K562 (cell line): ENCODE measurements around the gene TGFBR1. TPM values are rescaled to one million over a fixed set of nuclear protein-coding genes. Genes with fewer than 3 reads are reported as not detected.
A peak's percentile ranks its signal among the peaks of the same experiment; 100 is the strongest.

Experiments used
- ATAC-seq: fragments of 200-7000 bp; cut with Tn5 transposase; 3 replicates; pipeline ENCODE4 v1.9.1; 2020; ENCODE audit warnings: moderate library complexity
- BruUV-seq: library from RNA; stranded (reverse); fragments of 400-500 nt; replicated peaks from 2 replicates; lab custom pipeline; 2021; lab: Mats Ljungman, UMichigan
- CTCF ChIA-PET: fragments of 300-600 bp; formaldehyde crosslinking; extraction: SDS; loops from one replicate; lab custom pipeline; 2021; ENCODE audit warnings: low intra/inter-chr PET ratio; lab: Yijun Ruan, JAX
- POLR2A ChIA-PET: fragments of 300-600, 350-650 bp; sonication (Branson Sonifier 250); formaldehyde crosslinking; extraction: SDS; loops from one replicate; lab custom pipeline; 2021; ENCODE audit warnings: antibody characterized with exemption, inconsistent platforms; lab: Yijun Ruan, JAX
- DNase-seq, 4 experiments: peaks; one replicate each; pipeline versions ENCODE4 v3.0.0 to v3.0.0-alpha.2; 2011 to 2018; ENCODE audit warnings: low spot score in 3 of 4, mixed read lengths in 3 of 4; ENCODE audit errors: extremely low read depth in 1 of 4
- FAIRE-seq: peaks from 2 replicates; lab custom pipeline; 2011; peaks lifted over from hg19 to GRCh38; lab: Jason Lieb, UNC
- H2AFZ ChIP-seq: 2 replicates; pipeline ENCODE4 v1.6.0; 2011; ENCODE audit warnings: low read depth, low read length, control low read depth, inconsistent platforms
- H3K27ac ChIP-seq: fragments of 200-600 bp; 3 replicates; pipeline ENCODE4 v1.8.0; 2011; ENCODE audit warnings: low read depth, mild to moderate bottlenecking, control low read depth, inconsistent platforms, low read length, moderate library complexity, mixed read lengths; ENCODE audit errors: extremely low read depth
- H3K27me3 ChIP-seq, 2 experiments: fragments of 300-600 bp in 1 of 2; 2 replicates in 1 of 2; 3 replicates in 1 of 2; pipeline versions ENCODE4 v1.6.0 to v1.8.0; 2011; ENCODE audit warnings: inconsistent platforms in 2 of 2, low read length in 2 of 2, mild to moderate bottlenecking in 1 of 2, mixed read lengths in 1 of 2, moderate library complexity in 1 of 2; ENCODE audit not compliant: control insufficient read depth in 2 of 2, insufficient read depth in 2 of 2
- H3K36me3 ChIP-seq: fragments of 300-600 bp; 3 replicates; pipeline ENCODE4 v1.8.0; 2011; ENCODE audit warnings: mild to moderate bottlenecking, low read length, inconsistent platforms; ENCODE audit not compliant: control insufficient read depth, insufficient read depth
- H3K4me1 ChIP-seq, 2 experiments: fragments of 200-600 bp in 1 of 2; replicated peaks in 1 of 2; 2 replicates in 1 of 2; 3 replicates in 1 of 2; pipeline versions ENCODE4 v1.5.1 to v1.8.0; 2011; ENCODE audit warnings: inconsistent platforms in 2 of 2, low read length in 2 of 2, mild to moderate bottlenecking in 1 of 2, mixed read lengths in 1 of 2, moderate library complexity in 1 of 2; ENCODE audit not compliant: control insufficient read depth in 2 of 2, insufficient read depth in 2 of 2
- H3K4me2 ChIP-seq: 2 replicates; pipeline ENCODE4 v1.6.1; 2011; ENCODE audit warnings: low read length, control low read depth, inconsistent platforms, mixed read lengths; ENCODE audit not compliant: insufficient read depth
- H3K4me3 ChIP-seq: fragments of 200-600 bp; sonication (generic), shearing (Covaris generic); 2 replicates; pipeline ENCODE4 v1.5.1; 2016; ENCODE audit warnings: control low read depth, inconsistent platforms
- H3K79me2 ChIP-seq: fragments of 200-600 bp; 3 replicates; pipeline ENCODE4 v1.8.0; 2011; ENCODE audit warnings: low read length, inconsistent platforms; ENCODE audit not compliant: control insufficient read depth, insufficient read depth
- H3K9ac ChIP-seq, 2 experiments: 2 replicates each; pipeline versions ENCODE4 v1.6.0 to v1.6.1; 2011; ENCODE audit warnings: low read depth in 2 of 2, low read length in 2 of 2, control low read depth in 1 of 2, inconsistent platforms in 1 of 2, mild to moderate bottlenecking in 1 of 2, mixed read lengths in 1 of 2; ENCODE audit not compliant: insufficient read depth in 1 of 2
- H3K9me1 ChIP-seq: one replicate; pipeline ENCODE4 v1.6.0; 2011; ENCODE audit warnings: inconsistent platforms, mild to moderate bottlenecking, low read length, moderate library complexity; ENCODE audit not compliant: control insufficient read depth, insufficient read depth
- H3K9me3 ChIP-seq: replicated peaks from 2 replicates; pipeline ENCODE4 v1.5.1; 2011; ENCODE audit warnings: low read depth, low read length, inconsistent platforms; ENCODE audit not compliant: control insufficient read depth, insufficient read depth
- H4K20me1 ChIP-seq: replicated peaks from 2 replicates; pipeline ENCODE4 v1.6.1; 2011; ENCODE audit warnings: low read length, inconsistent platforms, mixed read lengths; ENCODE audit not compliant: control insufficient read depth, insufficient read depth
- RB1 ChIP-seq: fragments of 450-650 bp; IDR thresholded peaks from 2 replicates; pipeline ENCODE4 v1.6.1; 2017; ENCODE audit warnings: low read depth, mild to moderate bottlenecking
- SNRNP70 ChIP-seq: fragments of 200-400 bp; formaldehyde crosslinking; optimal IDR thresholded peaks from 2 replicates; pipeline ENCODE3; 2017; ENCODE audit warnings: low read depth, low read length
- ZNF197 ChIP-seq: fragments of 200-800 bp; sonication (Bioruptor generic); IDR thresholded peaks from 2 replicates; pipeline ENCODE4 v1.6.1; 2016; ENCODE audit warnings: low read depth, missing genetic modification characterization, missing compliant biosample characterization
- ZNF282 ChIP-seq: sonication (generic); formaldehyde crosslinking; IDR thresholded peaks from 2 replicates; pipeline ENCODE4 v1.8.1; 2023; ENCODE audit warnings: missing genetic modification reagents
- ZNF561 ChIP-seq: fragments of 450-650 bp; formaldehyde crosslinking; conservative IDR thresholded peaks from 2 replicates; pipeline ENCODE4 v1.4.0; 2020; ENCODE audit warnings: mild to moderate bottlenecking, moderate library complexity
- WGBS: fragments of 100-300 bp; shearing (Covaris generic); methylation state at CpG from one replicate; pipeline ENCODE4 v1.1.6; 2016; ENCODE audit warnings: low coverage, mixed read lengths; ENCODE audit not compliant: insufficient coverage; ENCODE audit errors: missing lambda C conversion rate; 5-methylcytosine and 5-hydroxymethylcytosine counted together
- in situ Hi-C: fragments of 300-500 bp; cut with MboI; formaldehyde crosslinking; loops from 4 replicates; pipeline ENCODE4 v1.15.0; 2018; ENCODE audit warnings: inconsistent platforms, mixed read lengths
- intact Hi-C: fragments of 100-400 bp; cut with micrococcal nuclease; formaldehyde crosslinking; loops from 2 replicates; pipeline ENCODE4 v1.14.2; 2022
- polyA plus RNA-seq, 8 experiments: library from polyadenylated mRNA; depleted of rRNA in 4 of 8; stranded (reverse) in 5 of 8; unstranded in 3 of 8; fragments of >200 nt; fragmentation: Nextera tagmentation in 2 of 8; fragmentation: Illumina TruSeq in 1 of 8; extraction: Ambion mirVana in 2 of 8; extraction: Trizol in 1 of 8; gene quantifications; 2 replicates each; pipeline versions ENCODE4 v1.2.1 to v1.2.3, GENCODE V29; 2011 to 2014; ENCODE audit warnings: inconsistent platforms in 1 of 8, missing spikeins in 1 of 8
- total RNA-seq, 7 experiments: library from RNA; depleted of rRNA in 6 of 7; stranded (reverse); fragments of >200 nt in 6 of 7; fragmentation: Illumina TruSeq in 2 of 7; extraction: Trizol in 2 of 7; gene quantifications; 2 replicates each; pipeline versions ENCODE4 v1.2.1 to v1.2.3, GENCODE V29; 2011 to 2021; ENCODE audit warnings: low replicate concordance in 1 of 7
- TF ChIP-seq, protein P1 (sequence below): sonication (generic); formaldehyde crosslinking; IDR thresholded peaks from 2 replicates; pipeline ENCODE4 v1.8.1; 2022; ENCODE audit warnings: missing genetic modification reagents
- TF ChIP-seq, protein P2 (sequence below): fragments of 200-800 bp; sonication (Bioruptor generic); IDR thresholded peaks from 2 replicates; pipeline ENCODE4 v1.6.1; 2017; ENCODE audit warnings: missing genetic modification characterization, missing compliant biosample characterization

TGFBR1 gene
- total and polyA plus RNA-seq, 9 of the 15 experiments (the other 6 are each of a cell fraction or from before 2014, with no cell fraction given), result 15.5 to 62.4 (median 42.7) TPM

DNA sequence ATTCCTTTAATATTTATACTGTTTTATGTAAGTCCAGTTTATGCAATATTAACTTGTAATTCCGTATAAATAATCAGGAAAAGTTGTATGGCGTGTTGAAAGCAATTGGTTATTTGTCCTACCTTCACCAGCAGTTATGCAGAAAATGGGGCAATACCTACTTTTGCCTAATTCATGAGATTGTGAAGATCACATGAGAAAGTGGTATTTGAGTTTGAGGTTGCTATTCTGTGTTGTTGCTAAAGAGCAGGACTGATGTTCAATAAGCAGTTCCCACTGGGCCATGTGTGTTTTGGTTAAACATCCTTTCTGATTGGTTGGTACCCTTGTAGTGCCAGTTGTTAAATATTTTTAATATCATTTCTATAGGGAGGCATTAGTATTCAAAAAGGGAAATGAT lies 3.2 kb downstream of the TGFBR1 start:
- BruUV-seq, result no TSS peak
- Histone ChIP-seq H3K4me2 (peak overlapping the region; percentile 90; the same call in 1 of the 2 replicates), H2AFZ (no peak overlapping the region), H4K20me1 (0 out of 2 replicates have a peak, but pooled peaks cover 12% of the 10 kb centered on the region), H3K36me3 (peaks cover 21% of the 10 kb centered on the region; the same call in 1 of the 3 replicates), H3K9me3 (no peaks in the 10 kb centered on the region), H3K79me2 (peaks cover 77% of the 10 kb centered on the region), H3K9ac (peak overlapping the region in 1 of 2 experiments; percentile 71; a peak in 1 of 4 replicates), H3K27ac (no peak overlapping the region), H3K9me1 (no peaks in the 10 kb centered on the region), H3K27me3 (no peaks in the 10 kb centered on the region), H3K4me1 (peaks cover 22 to 55% of the 10 kb centered on the region in 2 experiments; a peak in 4 of 5 replicates), H3K4me3 (no peak overlapping the region)
- FAIRE-seq, result no peak
- in situ Hi-C loops (no loop called here), intact Hi-C loops (loop anchor here (5.0 kb wide), 1 partner anchor 51 kb away; no protein-coding TSS in a partner anchor)
- 52% methylated on average over 2 of the region's 2 CpGs for WGBS
- no peak for ATAC-seq
- TF ChIP-seq, protein P1, sequence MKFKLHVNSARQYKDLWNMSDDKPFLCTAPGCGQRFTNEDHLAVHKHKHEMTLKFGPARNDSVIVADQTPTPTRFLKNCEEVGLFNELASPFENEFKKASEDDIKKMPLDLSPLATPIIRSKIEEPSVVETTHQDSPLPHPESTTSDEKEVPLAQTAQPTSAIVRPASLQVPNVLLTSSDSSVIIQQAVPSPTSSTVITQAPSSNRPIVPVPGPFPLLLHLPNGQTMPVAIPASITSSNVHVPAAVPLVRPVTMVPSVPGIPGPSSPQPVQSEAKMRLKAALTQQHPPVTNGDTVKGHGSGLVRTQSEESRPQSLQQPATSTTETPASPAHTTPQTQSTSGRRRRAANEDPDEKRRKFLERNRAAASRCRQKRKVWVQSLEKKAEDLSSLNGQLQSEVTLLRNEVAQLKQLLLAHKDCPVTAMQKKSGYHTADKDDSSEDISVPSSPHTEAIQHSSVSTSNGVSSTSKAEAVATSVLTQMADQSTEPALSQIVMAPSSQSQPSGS (CRISPR knock-in tag), result no peak
- no peak for TF ChIP-seq ZNF282 (CRISPR knock-in tag)
- TF ChIP-seq, protein P2, sequence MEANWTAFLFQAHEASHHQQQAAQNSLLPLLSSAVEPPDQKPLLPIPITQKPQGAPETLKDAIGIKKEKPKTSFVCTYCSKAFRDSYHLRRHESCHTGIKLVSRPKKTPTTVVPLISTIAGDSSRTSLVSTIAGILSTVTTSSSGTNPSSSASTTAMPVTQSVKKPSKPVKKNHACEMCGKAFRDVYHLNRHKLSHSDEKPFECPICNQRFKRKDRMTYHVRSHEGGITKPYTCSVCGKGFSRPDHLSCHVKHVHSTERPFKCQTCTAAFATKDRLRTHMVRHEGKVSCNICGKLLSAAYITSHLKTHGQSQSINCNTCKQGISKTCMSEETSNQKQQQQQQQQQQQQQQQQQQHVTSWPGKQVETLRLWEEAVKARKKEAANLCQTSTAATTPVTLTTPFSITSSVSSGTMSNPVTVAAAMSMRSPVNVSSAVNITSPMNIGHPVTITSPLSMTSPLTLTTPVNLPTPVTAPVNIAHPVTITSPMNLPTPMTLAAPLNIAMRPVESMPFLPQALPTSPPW (CRISPR knock-in tag), result no peak
- TF ChIP-seq RB1, result no peak
- no peak for TF ChIP-seq ZNF197 (CRISPR knock-in tag)
- TF ChIP-seq ZNF561 (CRISPR knock-in tag), result no peak
- TF ChIP-seq SNRNP70, result no peak
- no peak for DNase-seq
- CTCF ChIA-PET, result no interaction called here
- POLR2A ChIA-PET, result no interaction called here
